HG03159 (cell line): ENCODE measurements around the gene YRDC.

ENCODE experiments used
- ATAC-seq: cut with Tn5 transposase; IDR thresholded peaks from one replicate; pipeline ENCODE4 v1.9.1; 2021; ENCODE audit warnings: mild to moderate bottlenecking, moderate library complexity; ENCODE audit not compliant: unreplicated experiment

The YRDC gene

DNA sequence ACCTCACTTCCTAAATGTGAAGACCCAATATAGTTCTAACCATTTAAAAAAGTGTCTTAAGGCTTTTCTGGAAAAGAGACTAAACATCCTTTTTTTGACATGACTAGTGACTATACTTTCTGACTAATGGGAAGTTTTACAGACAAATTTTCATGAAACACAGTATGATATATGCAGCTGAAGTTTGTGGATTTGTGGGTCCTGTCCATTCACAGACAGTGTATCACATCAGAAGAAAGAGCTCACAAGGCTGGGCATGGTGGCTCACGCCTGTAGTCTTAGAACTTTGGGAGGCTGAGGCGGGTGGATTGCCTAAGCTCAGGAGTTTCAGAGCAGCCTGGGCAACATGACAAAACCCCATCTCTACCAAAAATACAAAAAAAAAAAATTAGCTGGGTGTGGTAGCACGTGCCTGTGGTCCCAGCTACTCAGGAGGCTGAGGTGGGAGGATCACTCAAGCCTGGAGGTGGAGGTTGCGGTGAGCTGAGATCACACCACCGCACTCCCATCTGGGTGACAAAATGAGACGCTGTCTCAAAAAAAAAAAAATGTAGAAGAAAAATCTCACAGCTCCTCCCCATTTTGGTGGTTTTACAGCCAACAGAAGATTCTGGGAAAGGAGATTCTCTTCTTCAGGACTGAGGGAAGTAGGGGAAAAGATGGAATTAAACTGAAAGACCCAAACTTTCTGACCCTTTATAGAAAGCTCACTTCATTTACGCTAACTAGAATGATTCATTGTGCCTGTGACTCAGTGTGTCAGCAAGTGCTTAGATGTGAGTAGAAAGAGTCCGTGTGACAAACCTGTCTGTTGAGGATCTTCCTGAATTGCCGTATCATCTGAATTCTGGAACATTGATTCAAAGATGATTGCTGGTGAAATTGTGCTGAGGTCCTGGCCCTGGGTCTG lies 15.2 kb upstream of the YRDC start:
- ATAC-seq: no peak

DNA sequence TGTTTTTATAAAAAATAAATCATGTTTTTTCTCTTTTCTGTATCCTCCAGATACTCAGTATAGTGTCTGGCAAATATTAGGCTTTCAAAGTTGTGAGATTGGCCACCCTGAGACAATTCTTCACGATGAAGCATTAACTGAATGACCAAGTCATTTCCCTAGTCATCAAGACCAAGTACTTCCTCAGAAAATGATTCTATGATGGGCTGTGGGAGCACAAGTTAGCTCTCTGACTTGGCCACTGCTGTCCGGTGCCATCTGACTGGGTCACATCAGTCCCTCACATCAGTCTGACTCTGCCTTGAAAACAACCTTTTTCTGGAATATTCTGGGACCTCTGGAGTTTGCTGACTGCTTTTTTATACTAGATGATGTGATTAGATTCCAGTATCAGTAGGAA lies 13.5 kb upstream of the YRDC start:
- no peak for ATAC-seq

DNA sequence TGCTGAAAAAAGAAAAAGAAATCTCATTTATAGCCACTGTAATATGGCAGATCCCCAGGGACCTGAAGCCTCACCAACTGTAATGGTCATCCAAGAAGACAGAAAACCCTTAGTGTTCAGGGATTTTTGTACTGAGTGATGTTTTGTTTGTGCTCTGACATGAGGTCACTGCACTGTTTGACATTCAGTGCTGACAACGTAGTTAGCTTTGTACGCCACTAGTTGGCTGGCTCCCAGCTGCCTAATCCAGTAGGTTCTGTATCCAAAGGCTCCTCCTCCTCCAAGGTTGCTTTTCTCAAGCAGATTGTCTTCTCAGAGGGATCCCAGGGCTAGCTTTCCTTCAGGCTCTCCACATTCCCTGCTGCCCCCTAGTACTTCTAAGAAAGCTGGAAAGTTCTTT lies 9.5 kb upstream of the YRDC start:
- no peak for ATAC-seq

DNA sequence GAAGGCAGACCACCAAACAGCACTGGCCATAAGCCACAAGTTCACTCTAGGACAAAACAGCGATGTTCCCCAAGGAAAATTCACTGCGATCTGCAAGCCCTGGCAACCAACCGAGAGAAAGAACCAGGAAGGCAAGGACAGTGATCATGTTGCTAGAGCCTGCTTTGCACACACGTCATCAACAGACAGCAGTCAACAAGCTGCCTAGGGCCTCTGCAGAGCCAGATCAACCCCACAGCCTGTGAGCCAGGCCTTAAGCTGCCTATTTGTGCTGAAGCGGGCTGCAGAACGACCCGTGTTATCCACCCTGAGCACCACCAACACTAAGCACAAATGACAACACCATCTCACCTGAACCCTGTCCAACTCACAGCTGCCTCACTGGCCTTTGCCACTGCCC lies 6.2 kb upstream of the YRDC start:
- no peak for ATAC-seq

DNA sequence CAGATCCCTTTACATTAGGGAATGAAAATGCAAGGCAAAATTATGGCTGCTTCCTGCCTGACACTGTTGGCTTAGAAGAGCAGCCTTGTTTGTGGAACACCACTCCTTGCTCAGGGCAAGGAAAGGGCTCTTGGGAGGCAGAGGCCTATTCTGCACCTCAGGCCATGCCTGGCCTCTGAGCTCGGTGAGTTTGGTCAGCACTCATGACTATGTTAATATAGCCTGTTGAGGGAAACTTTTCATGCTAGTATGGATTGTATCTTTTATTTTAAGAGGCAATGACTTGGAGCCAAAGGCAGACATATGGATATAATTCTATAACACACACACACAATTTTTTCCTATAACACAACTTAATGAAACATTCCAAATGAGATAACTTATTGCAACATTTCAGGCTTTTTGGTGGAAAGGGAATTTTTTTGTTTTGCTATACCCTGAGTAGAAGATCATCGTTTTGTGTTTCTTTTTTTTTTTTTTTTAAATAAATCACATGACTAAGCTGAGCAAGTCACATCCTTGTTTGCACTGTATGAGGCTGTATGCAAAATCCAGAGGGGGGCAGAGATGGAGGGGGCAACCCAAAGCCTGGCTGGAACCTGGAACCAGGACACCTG lies 5.6 kb upstream of the YRDC start:
- ATAC-seq: no peak

DNA sequence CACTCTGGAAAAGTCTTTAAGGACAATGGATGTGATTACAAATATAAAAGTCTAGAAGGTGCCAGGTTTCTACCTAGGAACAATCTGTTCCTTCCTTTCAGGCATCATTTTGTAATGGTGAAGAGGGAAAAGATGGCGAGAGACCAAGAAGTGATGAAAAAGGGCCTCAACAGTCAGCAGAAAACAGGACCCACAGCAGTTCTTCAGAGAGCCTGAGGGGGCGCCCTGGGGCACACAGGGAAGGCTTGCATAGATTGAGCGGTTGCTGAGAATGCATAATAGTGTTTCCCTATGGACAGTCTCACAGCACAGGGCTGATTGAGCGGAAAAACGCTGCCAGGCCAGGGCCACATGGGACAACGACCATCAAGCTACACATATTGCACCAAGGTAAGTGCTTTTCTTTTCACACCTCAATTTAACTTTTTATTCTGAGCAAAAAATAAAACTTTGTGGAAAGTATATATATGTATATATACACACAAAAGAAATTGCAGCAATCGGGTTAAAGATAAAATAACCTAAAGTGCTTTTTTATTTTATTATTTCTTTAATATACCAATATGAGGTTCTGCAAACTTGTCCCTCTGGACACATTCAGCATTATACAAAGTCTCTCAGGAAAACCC lies 3.1 kb upstream of the YRDC start:
- ATAC-seq: peak; percentile 46

DNA sequence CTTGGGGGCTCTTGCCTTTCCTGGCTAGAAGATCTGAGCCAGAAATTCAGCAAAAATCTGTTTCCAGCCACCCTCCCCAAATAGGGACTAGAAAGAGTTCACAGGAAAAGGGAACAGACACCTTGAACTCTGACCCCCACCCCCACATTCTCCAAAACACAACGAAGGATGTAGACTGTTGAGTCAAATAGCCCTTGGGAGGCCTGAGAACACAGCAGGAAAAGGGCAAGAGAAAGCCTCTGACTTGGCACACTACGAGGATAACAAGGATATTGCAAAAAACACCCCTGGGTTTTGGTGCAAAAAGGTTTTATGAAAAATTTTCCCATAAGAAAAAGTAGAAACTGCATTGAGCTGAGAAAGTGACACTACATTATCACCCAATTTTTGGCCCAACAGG lies 1.9 kb upstream of the YRDC start:
- no peak for ATAC-seq

DNA sequence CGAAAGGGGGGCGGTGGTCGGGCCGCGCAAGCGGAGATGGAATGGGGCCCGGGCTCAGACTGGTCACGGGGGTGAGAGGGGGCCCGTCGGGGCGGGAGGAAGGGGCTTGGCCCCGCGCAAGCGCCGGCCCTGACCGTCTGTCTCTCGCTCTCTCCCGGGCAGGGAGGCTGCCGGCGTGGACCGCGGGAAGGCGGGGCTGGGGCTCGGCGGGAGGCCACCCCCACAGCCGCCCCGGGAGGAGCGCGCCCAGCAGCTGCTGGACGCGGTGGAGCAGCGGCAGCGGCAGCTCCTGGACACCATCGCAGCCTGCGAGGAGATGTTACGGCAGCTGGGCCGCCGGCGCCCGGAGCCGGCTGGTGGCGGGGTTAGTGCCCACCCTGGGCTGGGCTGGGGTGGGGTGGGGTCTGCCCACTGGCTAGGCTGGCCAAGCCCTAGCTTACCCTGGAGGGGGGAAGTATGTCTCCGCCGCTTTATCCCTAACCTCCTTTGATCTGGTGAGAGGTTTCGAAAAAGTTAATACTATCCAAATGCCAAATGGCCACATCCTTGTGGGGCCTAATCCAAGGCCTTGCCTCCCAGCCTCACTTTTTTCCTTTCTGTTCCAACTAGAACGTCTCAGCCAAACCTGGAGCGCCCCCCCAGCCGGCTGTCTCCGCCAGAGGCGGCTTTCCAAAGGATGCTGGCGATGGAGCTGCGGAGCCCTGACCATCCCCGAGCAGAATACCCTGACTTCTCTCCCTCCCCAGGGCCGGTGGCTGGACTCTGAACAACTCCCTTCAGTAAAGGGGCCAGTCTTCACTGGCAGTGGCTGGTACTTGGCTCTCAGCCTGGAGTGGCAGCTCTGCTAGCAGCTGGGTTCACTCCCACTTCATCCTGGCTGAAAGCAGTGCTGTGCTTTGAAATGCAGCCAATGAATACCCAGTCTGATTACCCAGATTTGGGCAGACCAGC lies 636 bp upstream of the YRDC start:
- peak; percentile 29 for ATAC-seq

DNA sequence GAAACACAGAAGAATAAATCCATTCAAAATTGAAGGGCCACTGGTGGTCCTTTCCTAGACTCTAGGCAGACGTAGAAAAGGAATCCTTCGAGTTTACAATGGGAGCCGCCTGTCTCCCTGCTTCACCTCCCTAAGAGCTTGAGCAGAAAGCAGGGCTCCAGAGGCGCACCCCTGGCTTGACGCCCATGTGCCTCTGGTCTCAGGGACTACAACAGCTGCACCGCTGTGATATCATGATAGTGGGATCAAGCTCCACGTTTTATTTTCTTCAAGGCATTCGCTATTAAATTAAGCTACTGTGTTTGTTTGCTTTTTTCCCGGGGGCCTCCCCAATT lies 821 bp downstream of the YRDC start:
- ATAC-seq: no peak

DNA sequence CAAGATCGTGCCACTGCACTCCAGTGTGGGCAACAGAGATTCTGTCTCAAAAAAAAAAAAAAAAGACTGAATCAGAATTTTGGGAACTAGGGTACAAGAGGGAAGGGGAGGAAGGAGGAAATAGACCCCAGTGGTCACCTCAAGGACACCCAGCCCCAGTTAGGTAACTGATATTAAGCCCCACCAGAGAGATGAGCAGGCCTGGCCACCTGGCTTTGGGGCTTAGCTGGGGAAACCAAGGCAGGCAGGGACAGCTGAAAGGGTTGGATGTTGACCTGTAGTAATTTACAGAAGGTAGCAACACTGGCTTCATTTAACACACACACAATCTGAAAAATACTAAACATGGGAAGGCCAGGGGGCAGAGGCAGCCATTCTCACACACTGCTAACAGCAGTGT lies 5.6 kb downstream of the YRDC start:
- ATAC-seq: no peak

DNA sequence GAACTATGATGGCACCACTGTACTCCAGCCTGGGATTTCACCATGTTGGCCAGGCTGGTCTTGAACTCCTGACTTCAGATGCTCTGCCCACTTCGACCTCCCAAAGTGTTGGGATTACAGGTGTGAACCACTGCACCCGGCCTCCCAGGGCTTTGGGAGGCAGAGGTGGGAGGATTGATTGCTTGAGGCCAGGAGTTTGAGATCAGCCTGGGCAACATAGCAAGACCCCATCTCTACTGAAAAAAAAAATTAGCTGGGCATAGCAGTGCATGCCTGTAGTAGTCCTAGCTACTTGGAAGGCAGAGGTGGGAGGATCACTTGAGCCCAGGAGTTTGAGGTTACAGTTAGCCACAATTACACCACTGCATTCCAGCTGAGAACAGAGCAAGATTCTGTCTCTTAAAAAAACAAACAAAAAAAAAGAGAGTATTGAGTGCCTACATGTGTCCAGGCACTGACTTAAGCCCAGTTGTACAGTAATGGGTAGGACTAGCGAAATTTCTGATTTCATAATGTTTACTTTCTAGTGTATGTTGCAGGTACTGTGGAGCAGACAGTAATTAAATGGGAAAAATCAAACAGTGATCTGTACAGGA lies 10.2 kb downstream of the YRDC start:
- no peak for ATAC-seq

DNA sequence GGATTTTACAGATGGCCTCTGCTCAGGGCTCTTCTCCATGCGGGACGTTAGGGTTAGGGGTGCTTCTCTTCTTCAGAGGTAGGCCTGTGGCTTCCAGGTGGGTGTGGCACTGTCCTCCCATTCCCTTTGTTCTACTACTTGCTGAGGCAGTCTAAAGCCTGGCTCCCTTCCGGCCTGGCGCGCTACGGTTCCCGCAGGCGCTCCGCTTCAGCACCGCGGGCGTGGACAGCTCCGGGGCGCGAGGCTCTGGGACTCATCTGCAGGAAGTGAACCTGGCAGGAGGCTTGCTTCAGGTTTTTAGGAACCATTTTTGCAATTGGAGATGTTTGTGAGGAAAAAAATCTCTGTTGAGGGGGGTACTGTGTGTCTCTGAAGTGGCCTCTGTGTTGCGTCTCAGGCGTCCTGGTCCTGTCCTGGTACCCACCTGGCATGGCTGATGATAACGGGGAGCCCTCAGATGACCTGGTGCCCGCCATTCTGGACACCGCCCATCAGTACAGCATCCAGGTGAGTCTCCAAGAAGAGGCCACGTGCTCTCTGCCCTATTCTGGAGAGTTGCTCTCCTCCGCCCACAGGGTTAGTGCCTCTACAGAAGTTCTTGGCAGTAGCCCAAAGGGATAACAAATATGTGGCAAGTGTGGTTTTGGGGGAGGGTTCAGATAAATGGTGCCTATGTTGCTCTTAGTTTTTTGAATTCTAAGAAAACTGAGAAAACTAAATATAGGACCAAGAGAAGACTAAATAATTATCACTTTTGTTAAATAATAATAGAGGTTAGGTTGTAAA lies 12.5 kb downstream of the YRDC start:
- ATAC-seq: no peak

DNA sequence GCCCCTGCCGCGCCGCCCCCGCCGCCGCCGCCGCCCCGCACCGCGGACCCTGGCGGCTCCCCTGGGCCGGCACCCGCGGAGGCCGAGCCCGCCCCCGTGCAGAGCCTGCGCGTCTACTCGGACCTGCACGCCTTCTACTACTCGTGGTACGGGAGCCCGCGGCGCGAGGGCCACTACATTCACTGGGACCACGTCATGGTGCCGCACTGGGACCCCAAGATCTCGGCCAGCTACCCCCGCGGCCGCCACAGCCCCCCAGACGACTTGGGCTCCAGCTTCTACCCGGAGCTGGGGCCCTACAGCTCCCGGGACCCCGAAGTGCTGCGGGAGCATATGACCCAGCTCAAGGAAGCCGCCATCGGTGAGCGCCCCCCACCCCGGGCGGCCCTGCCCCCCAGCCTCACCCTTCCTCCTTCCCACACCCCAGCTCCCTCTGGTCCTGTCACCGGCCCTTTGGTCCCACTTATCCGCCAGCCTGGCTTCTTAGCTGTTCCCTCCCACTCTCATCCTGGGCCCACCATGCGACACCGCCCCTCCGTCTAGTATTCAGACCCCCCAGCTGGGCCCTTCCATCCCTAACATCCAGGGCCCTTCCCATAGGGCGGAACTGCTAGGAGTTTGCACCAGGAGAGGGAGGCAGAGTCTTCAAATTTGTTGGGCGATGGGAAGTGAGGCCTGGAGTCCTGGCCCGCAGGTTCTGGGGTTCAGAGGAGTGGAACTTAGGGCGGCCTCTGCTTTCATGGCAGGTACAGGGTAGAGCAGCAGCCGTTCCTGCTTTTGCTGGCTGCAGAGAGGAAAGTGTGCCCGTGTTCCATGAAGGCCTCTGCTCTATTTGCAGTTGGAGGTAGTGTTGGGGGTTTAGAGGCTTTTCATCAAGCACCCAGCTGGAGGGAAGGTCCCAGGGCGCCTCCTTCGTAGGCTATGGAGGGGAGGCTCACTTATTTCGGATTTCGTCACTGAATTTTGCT lies 13.4 kb downstream of the YRDC start:
- no peak for ATAC-seq

DNA sequence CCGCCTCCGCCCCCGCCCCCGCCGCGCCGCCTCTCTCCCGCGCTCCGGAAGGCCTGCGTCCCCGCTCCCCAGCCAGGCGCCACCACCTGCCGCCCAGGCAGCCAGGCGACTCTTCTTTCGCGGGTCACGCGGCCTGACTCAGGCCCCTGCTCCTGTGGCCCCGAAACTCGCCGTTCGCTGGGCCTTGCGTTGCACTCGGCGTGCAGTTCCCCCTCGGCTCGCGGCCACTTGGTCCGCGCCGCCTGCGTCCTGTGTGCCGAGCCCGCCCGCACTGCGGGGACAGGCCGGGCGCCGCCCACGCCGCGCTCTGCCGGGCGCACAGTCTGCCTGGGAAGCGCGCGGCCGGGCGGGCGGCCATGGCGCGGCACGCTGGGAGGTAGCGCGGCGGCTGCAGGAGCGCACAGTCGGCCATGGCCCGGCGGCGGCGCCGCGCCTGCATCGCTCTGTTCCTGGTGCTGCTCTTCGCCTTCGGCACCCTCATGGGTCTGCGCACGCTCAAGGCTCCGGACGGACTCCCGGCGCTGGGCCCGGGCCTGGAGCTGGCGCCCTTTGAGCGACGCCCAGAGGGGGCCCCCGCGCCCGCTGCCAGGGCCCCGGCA lies 14.1 kb downstream of the YRDC start, which contains the start of gene MANEAL:
Gene MANEAL, plus strand, starts transcription at position 75 of the 599 bp plus-strand sequence. Its CDS starts 336 bp downstream, at position 411.
- ATAC-seq: no peak

DNA sequence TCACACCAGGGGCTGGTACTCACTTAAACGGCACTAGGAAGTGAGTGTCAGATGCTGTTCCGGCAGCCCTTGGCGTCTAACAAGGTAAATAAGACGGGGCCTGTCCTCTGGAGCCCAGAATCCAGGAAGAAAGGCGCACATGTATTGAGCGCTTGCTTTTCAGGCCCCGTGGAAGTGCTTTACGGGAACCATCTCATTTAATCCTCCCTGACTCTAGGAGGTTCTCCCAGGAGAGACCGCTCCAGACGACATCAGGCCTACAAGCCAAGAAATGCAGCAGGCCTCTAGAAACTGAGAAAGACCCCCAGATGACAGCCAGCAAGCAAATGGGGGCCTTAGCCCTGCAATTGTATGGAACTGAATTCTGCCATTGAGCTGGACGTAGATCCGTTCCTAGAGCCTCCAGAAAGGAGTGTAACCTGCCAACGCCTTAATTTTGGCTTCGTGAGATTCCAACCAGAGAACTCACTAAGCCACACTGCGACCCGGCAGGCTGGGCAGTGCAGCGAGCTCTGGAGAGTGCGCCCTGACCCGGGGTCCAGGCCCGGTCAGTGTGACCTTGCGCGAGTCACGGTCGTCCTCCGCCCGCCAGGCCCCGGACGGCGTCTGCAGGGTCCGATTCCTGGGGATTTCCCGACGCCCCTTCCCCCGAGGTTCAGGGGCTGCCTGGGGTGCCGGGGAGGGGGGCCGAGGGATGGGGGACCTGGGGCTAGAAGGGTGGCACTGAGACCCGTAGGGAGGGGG lies 14.9 kb downstream of the YRDC start:
- no peak for ATAC-seq

DNA sequence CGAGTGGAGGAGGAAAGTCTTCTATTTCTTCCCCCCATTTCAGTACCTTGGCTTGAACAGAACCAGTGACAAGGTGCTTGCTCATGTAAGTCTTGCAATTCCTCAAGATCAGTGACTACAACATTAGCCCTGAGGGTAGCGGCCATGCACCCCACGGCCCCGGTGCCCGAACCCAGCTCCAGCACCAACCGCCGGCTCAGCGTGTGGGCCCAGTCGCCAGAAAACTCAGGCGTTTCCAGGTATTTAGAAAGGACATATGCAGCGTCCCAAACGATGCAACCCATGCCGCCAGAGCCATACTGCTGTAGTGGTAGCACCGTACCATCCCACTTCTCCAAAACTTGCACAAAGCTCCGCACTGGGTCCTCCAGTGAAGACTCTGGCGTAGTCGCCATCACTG lies 25.5 kb downstream of the YRDC start:
- no peak for ATAC-seq

DNA sequence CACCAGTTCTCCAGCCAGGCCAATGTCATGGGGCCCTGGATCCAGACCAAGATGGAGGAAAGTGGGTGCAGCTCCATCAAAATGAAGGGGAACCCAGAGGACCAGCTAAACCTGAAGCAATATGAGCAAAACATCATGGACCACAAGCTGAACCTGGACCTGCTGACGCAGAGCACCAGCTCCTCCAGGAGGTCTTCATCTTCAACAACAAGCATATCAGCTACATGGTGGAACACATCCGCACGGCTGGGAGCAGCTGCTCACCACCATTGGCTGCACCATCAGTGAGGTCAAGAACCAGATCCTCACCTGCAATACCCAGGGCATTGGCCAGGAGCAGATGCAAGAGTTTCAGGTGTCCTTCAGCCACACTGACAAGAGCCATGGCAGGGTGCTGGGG lies 29.4 kb downstream of the YRDC start:
- ATAC-seq: no peak
